ENCODE measurements around the gene RXYLT1.
"Not testable (repeated sequence)": the region's sequence is repeated elsewhere in the genome, so short reads cannot be mapped to it uniquely, and the experiment has no call there.

RXYLT1 gene

DNA sequence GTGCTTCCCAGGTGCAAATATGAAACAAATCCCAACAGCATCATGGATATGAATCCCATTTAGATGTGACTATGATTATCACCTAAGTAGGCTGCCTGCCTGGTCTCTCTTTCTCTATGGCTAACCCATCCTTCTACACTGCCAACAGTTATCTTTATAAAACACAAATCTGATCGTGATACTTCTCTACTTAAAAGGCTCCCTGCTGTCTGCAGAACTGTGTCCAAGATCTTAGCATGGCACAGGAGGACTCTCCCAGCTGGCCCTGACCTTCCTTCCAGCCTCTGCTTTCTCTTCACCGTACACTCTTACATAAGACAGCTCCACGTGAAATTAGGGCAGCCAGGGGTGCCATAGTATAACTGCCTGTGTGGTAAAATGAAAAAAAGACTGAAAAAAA is 61.3 kb downstream of the RXYLT1 start:
- no peak for DNase-seq (ENCODE audit: low spot score)
- in situ Hi-C loops (cut with MboI; ENCODE audit: low pct_unique_long_range_greater_than_20kb, low sequenced_read_pairs, unreplicated experiment), result loop anchor here (25.0 kb wide), 1 partner anchor 546 kb away; the partner anchor contains the start of gene C12orf56
- TF ChIP-seq, protein P1, sequence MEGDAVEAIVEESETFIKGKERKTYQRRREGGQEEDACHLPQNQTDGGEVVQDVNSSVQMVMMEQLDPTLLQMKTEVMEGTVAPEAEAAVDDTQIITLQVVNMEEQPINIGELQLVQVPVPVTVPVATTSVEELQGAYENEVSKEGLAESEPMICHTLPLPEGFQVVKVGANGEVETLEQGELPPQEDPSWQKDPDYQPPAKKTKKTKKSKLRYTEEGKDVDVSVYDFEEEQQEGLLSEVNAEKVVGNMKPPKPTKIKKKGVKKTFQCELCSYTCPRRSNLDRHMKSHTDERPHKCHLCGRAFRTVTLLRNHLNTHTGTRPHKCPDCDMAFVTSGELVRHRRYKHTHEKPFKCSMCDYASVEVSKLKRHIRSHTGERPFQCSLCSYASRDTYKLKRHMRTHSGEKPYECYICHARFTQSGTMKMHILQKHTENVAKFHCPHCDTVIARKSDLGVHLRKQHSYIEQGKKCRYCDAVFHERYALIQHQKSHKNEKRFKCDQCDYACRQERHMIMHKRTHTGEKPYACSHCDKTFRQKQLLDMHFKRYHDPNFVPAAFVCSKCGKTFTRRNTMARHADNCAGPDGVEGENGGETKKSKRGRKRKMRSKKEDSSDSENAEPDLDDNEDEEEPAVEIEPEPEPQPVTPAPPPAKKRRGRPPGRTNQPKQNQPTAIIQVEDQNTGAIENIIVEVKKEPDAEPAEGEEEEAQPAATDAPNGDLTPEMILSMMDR (IDR thresholded peaks at IDR 0.05; ENCODE audit: extremely low read depth, insufficient read depth, missing control alignments), result no peak

DNA sequence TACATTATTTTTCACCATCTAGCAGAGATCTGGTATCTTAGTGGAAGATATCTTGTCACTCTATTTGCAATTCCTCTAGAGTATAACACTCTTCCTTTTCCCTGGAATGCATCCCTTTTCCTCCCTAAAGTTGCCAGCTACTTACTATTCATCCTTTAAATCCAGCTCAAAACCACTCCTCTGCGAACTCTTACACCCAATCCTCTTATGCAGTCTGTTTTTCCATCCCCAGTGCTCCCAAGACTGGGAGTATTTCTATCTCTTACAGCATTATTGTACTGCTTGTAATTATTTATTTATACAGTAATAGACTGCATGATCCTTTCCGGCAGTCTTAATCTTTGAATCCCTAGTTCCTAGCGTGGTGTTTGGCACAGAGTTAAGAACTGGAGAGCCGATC is 61.9 kb downstream of the RXYLT1 start:
- DNase-seq (ENCODE audit: low spot score), result no peak
- in situ Hi-C loops (cut with MboI; ENCODE audit: low pct_unique_long_range_greater_than_20kb, low sequenced_read_pairs, unreplicated experiment), result loop anchor here (25.0 kb wide), 1 partner anchor 546 kb away; the partner anchor contains the start of gene C12orf56
- TF ChIP-seq, protein P1 (IDR thresholded peaks at IDR 0.05; ENCODE audit: extremely low read depth, insufficient read depth, missing control alignments), result no peak

DNA sequence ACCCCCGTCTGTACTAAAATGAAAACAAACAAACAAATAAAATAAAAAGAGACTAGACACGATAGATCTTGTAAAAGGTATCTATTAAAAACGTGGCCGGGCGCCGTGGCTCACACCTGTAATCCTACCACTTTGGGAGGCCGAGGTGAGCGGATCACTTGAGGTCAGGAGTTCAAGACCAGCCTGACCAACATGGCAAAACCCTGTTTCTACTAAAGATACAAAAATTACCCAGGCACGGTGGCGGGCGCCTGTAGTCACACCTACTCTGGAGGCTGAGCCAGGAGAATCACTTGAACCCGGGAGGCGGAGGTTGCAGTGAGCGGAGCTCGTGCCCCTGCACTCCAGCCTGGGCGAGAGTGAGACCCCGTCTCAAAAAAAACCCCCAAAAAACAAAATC is 63.0 kb downstream of the RXYLT1 start:
- in situ Hi-C loops (cut with MboI; ENCODE audit: low pct_unique_long_range_greater_than_20kb, low sequenced_read_pairs, unreplicated experiment), result loop anchor here (25.0 kb wide), 1 partner anchor 545 kb away; the partner anchor contains the start of gene C12orf56

DNA sequence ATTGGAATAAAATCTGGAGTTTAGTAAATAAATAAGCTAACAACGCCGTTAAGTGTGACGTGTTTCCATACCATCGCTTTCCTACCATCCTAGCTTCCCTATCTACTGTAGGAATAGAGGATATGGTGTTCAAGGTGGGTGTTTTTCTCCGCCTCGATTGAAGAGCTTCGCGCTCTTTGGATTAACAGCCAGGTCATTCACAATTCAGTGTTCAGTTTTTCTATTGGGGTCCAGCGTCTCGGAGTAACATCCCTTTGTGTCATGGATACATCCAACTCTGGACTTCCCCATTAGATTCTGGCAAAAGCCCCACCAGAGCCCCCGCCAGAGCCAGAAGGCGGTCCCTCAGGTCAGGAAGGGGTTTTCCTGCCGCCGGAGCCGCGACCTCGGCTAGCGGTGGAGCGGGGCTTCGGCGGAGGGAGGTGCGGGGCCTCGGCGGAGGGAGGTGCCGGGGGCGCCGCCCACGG is 63.6 kb downstream of the RXYLT1 start:
- TF ChIP-seq, protein P1 (IDR thresholded peaks at IDR 0.05; ENCODE audit: extremely low read depth, insufficient read depth, missing control alignments), result no peak
- DNase-seq (ENCODE audit: low spot score), result no peak
- in situ Hi-C loops (cut with MboI; ENCODE audit: low pct_unique_long_range_greater_than_20kb, low sequenced_read_pairs, unreplicated experiment), result loop anchor here (25.0 kb wide), 1 partner anchor 544 kb away; the partner anchor contains the start of gene C12orf56

More for the DNA sequence above, 63.0 kb downstream of the RXYLT1 start:
- not testable (repeated sequence) for DNase-seq (ENCODE audit: low spot score)

DNA sequence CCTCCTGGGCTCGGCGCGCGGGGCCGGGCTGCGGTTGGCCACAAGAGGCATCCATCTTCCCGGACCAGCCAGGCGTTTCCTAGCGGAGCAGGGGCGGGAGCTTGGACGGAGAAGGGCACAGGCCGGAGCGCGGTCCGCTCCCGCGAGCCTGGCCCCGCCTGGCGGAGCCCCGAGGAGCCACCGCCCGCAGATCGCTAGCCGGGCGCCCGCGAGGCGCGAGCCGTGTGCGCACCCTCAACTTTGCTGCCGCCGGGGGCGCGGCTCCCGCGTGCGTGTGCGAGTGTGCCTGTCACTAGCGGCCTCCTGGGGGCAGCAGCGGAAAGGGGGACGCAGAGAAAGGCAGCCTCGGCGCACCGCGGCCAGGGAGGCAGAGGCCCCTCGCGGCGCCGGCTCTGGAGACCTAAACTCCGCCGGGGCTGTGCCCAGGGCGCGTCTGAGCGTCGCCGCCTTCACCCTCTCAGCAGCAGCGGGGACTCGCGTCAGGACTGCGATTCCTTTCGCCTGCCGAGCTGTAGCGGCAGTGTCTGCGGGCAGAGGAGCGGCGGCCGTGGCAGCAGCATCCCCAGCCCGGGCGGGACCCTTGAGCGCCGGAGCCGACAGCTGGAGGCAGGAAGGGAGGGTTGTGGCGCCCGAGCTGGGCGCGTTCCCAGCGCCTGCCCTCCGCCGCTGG is 64.1 kb downstream of the RXYLT1 start:
- peak; percentile 94 for DNase-seq (ENCODE audit: low spot score)
- in situ Hi-C loops (cut with MboI; ENCODE audit: low pct_unique_long_range_greater_than_20kb, low sequenced_read_pairs, unreplicated experiment), result loop anchor here (25.0 kb wide), 1 partner anchor 543 kb away; the partner anchor contains the start of gene C12orf56
- TF ChIP-seq, protein P1 (IDR thresholded peaks at IDR 0.05; ENCODE audit: extremely low read depth, insufficient read depth, missing control alignments), result peak; percentile 97

DNA sequence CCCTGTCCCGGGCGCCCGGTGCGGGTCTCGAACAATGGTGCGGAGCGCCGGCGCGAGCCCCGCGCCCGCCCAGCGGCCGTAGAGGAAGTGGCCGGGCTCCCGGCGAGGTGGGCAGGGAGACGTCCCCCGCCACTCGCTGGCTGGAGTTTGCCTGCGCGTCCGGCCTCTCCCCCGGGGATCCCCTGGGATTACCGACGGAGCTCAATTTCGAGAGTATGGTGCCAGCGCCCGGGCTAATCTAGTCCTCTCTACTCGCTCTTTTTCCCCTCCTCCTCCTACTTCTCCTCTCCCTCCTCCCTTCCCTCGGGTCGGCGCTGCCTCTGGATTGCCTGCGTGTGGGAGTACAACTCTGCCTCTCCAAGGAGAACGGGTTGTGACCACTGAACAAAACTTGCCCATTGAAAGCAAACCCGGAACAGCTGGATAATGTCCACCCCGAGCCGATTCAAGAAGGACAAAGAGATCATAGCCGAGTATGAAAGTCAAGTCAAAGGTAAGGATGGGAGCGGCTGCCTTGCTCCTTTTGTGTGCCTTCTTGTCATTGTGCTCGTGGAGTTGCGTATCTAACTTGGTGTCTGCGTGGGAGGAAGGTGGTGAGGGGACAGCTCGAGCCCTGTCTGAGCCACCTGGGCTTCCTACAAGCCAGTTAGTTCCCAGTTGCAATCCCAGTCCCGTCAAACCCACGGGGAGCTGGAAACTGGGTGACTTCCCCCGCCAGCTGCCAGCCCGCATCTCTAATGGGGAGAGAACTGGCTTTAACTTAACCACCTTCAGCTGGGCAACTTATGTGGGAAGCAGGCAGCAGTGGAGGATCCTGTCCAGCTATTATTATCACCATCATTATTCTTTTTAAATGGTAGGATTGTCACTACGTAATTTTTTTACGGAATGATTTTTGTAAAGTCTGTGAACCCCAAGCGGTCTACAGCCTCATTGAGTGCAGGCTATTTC is 65.0 kb downstream of the RXYLT1 start, which contains the start of gene SRGAP1:
Gene SRGAP1 (plus strand): TSS at position 310 of the 951 bp plus-strand sequence. CDS start 117 bp downstream, at position 427.
- in situ Hi-C loops (cut with MboI; ENCODE audit: low pct_unique_long_range_greater_than_20kb, low sequenced_read_pairs, unreplicated experiment), result loop anchor here (25.0 kb wide), 1 partner anchor 543 kb away; the partner anchor contains the start of gene C12orf56
- DNase-seq (ENCODE audit: low spot score), result peak; percentile 26
- TF ChIP-seq, protein P1 (IDR thresholded peaks at IDR 0.05; ENCODE audit: extremely low read depth, insufficient read depth, missing control alignments), result no peak
